ENCODE data around the gene TMEFF1.

Gene TMEFF1

GRCh38 chr9:100474924-100475276, 2.0 kb downstream of the TMEFF1 start:
- Histone ChIP-seq H3K4me3 (ENCODE audit: low read length) (no peak overlapping the region), H3K27ac (ENCODE audit: low read depth, low read length) (no peak overlapping the region), H3F3A (ENCODE audit: control insufficient read depth, insufficient read depth) (no peaks in the 10 kb centered on the region), H4K20me1 (ENCODE audit: control insufficient read depth, insufficient read depth, low read depth, low read length) (no peaks in the 10 kb centered on the region), H3K9me2 (replicated peaks; ENCODE audit: control insufficient read depth, low read length) (no peaks in the 10 kb centered on the region), H3K36me3 (ENCODE audit: control insufficient read depth, low read length) (no peaks in the 10 kb centered on the region), H3K9me3 (ENCODE audit: control insufficient read depth, insufficient read depth, low read length) (no peaks in the 10 kb centered on the region), H3K79me2 (ENCODE audit: control insufficient read depth, low read length) (no peaks in the 10 kb centered on the region), H3K27me3 (ENCODE audit: control insufficient read depth, low read length) (peaks cover 39% of the 10 kb centered on the region), H3K4me1 (ENCODE audit: control insufficient read depth, low read length) (peaks cover 12% of the 10 kb centered on the region), H3K4me2 (ENCODE audit: low read length) (no peak overlapping the region)
- no peak for TF ChIP-seq CTCF (IDR thresholded peaks at IDR 0.05; ENCODE audit: low read depth, low read length, poor library complexity, severe bottlenecking)
- no peak for TF ChIP-seq EZH2phosphoT487 (IDR thresholded peaks at IDR 0.05; ENCODE audit: borderline replicate concordance, low read length)

GRCh38 chr9:100477241-100477640, 4.3 kb downstream of the TMEFF1 start:
- Histone ChIP-seq H3F3A (ENCODE audit: control insufficient read depth, insufficient read depth) (no peaks in the 10 kb centered on the region), H3K4me3 (ENCODE audit: low read length) (no peak overlapping the region), H4K20me1 (ENCODE audit: control insufficient read depth, insufficient read depth, low read depth, low read length) (no peaks in the 10 kb centered on the region), H3K36me3 (ENCODE audit: control insufficient read depth, low read length) (no peaks in the 10 kb centered on the region), H3K79me2 (ENCODE audit: control insufficient read depth, low read length) (no peaks in the 10 kb centered on the region), H3K4me2 (ENCODE audit: low read length) (no peak overlapping the region), H3K27me3 (ENCODE audit: control insufficient read depth, low read length) (peaks cover 35% of the 10 kb centered on the region), H3K4me1 (ENCODE audit: control insufficient read depth, low read length) (peaks cover 10% of the 10 kb centered on the region), H3K9me2 (replicated peaks; ENCODE audit: control insufficient read depth, low read length) (no peaks in the 10 kb centered on the region), H3K27ac (ENCODE audit: low read depth, low read length) (no peak overlapping the region), H3K9me3 (ENCODE audit: control insufficient read depth, insufficient read depth, low read length) (no peaks in the 10 kb centered on the region)
- no peak for TF ChIP-seq EZH2phosphoT487 (IDR thresholded peaks at IDR 0.05; ENCODE audit: borderline replicate concordance, low read length)
- TF ChIP-seq CTCF (IDR thresholded peaks at IDR 0.05; ENCODE audit: low read depth, low read length, poor library complexity, severe bottlenecking) = no peak

- H3K36me3 ChIP-seq (ENCODE audit: control insufficient read depth, low read length) = no peaks in the 10 kb centered on the region
- H3K4me2 ChIP-seq (ENCODE audit: low read length) = no peak overlapping the region
- no peak overlapping the region for H3K27ac ChIP-seq (ENCODE audit: low read depth, low read length)
- H3K9me2 ChIP-seq (replicated peaks; ENCODE audit: control insufficient read depth, low read length) = no peaks in the 10 kb centered on the region
- no peak overlapping the region for H3K4me3 ChIP-seq (ENCODE audit: low read length)
- H3K4me1 ChIP-seq (ENCODE audit: control insufficient read depth, low read length) = peaks cover 5% of the 10 kb centered on the region
- no peaks in the 10 kb centered on the region for H4K20me1 ChIP-seq (ENCODE audit: control insufficient read depth, insufficient read depth, low read depth, low read length)
- H3F3A ChIP-seq (ENCODE audit: control insufficient read depth, insufficient read depth) = no peaks in the 10 kb centered on the region
- no peaks in the 10 kb centered on the region for H3K79me2 ChIP-seq (ENCODE audit: control insufficient read depth, low read length)
- H3K9me3 ChIP-seq (ENCODE audit: control insufficient read depth, insufficient read depth, low read length) = no peaks in the 10 kb centered on the region
- H3K27me3 ChIP-seq (ENCODE audit: control insufficient read depth, low read length) = peaks cover 30% of the 10 kb centered on the region
- no peak for TF ChIP-seq CTCF (IDR thresholded peaks at IDR 0.05; ENCODE audit: low read depth, low read length, poor library complexity, severe bottlenecking)
- no peak for TF ChIP-seq EZH2phosphoT487 (IDR thresholded peaks at IDR 0.05; ENCODE audit: borderline replicate concordance, low read length)
Measured at GRCh38 chr9:100478192-100478591, 5.2 kb downstream of the TMEFF1 start.

- Histone ChIP-seq H3K79me2 (ENCODE audit: control insufficient read depth, low read length) (no peaks in the 10 kb centered on the region), H4K20me1 (ENCODE audit: control insufficient read depth, insufficient read depth, low read depth, low read length) (no peaks in the 10 kb centered on the region), H3K27ac (ENCODE audit: low read depth, low read length) (no peak overlapping the region), H3K9me2 (replicated peaks; ENCODE audit: control insufficient read depth, low read length) (no peaks in the 10 kb centered on the region), H3K27me3 (ENCODE audit: control insufficient read depth, low read length) (peaks cover 16% of the 10 kb centered on the region; the same call in 1 of the 2 replicates), H3K4me2 (ENCODE audit: low read length) (no peak overlapping the region), H3K4me1 (ENCODE audit: control insufficient read depth, low read length) (no peaks in the 10 kb centered on the region), H3K4me3 (ENCODE audit: low read length) (no peak overlapping the region), H3K36me3 (ENCODE audit: control insufficient read depth, low read length) (no peaks in the 10 kb centered on the region), H3F3A (ENCODE audit: control insufficient read depth, insufficient read depth) (no peaks in the 10 kb centered on the region), H3K9me3 (ENCODE audit: control insufficient read depth, insufficient read depth, low read length) (no peaks in the 10 kb centered on the region)
- TF ChIP-seq EZH2phosphoT487 (IDR thresholded peaks at IDR 0.05; ENCODE audit: borderline replicate concordance, low read length) (no peak), CTCF (IDR thresholded peaks at IDR 0.05; ENCODE audit: low read depth, low read length, poor library complexity, severe bottlenecking) (no peak)
Measured at GRCh38 chr9:100479820-100480219, 6.9 kb downstream of the TMEFF1 start.
